Keratinocyte (primary cell): ENCODE data around the gene RGS10. TPM values are rescaled to one million over a fixed set of nuclear protein-coding genes. Genes with fewer than 3 reads are reported as not detected.

Source experiments
- DNase-seq: peaks from one replicate; pipeline ENCODE4 v3.0.0-alpha.2; 2011; ENCODE audit warnings: low read depth, missing footprints, low spot score
- FAIRE-seq: peaks from 2 replicates; lab custom pipeline; 2011; peaks lifted over from hg19 to GRCh38; lab: Jason Lieb, UNC
- H2AFZ ChIP-seq: 2 replicates; pipeline ENCODE4 v1.6.0; 2012; ENCODE audit warnings: low read length, control low read depth, inconsistent platforms; ENCODE audit not compliant: control insufficient read depth
- H3K27ac ChIP-seq: 2 replicates; pipeline ENCODE4 v1.5.1; 2011; ENCODE audit warnings: low read length; ENCODE audit not compliant: control insufficient read depth, insufficient read depth
- H3K27me3 ChIP-seq: 3 replicates; pipeline ENCODE4 v1.6.0; 2011; ENCODE audit warnings: low read length; ENCODE audit not compliant: control insufficient read depth, insufficient read depth; ENCODE audit errors: extremely low read depth
- H3K36me3 ChIP-seq, 2 experiments: 2 replicates in 1 of 2; 3 replicates in 1 of 2; pipeline ENCODE4 v1.5.1; 2011; ENCODE audit warnings: low read length in 2 of 2, mild to moderate bottlenecking in 1 of 2; ENCODE audit not compliant: control insufficient read depth in 2 of 2, insufficient read depth in 2 of 2; ENCODE audit errors: extremely low read depth in 1 of 2
- H3K4me1 ChIP-seq: 3 replicates; pipeline ENCODE4 v1.5.1; 2011; ENCODE audit warnings: low read length; ENCODE audit not compliant: control insufficient read depth, insufficient read depth; ENCODE audit errors: extremely low read depth
- H3K4me2 ChIP-seq: 3 replicates; pipeline ENCODE4 v1.6.0; 2011; ENCODE audit warnings: low read depth, low read length; ENCODE audit not compliant: control insufficient read depth, insufficient read depth; ENCODE audit errors: extremely low read depth
- H3K4me3 ChIP-seq, 3 experiments: fragments of 200-600 bp in 1 of 3; sonication (generic) in 1 of 3; 2 replicates in 2 of 3; 3 replicates in 1 of 3; pipeline ENCODE4 v1.5.1; 2011 to 2016; ENCODE audit warnings: low read length in 3 of 3, mild to moderate bottlenecking in 3 of 3, control low read depth in 2 of 3, inconsistent platforms in 1 of 3, low read depth in 1 of 3, mixed read lengths in 1 of 3, mixed run types in 1 of 3, moderate library complexity in 1 of 3; ENCODE audit not compliant: control insufficient read depth in 2 of 3, insufficient read depth in 2 of 3; ENCODE audit errors: extremely low read depth in 1 of 3
- H3K79me2 ChIP-seq: 2 replicates; pipeline ENCODE4 v1.6.0; 2012; ENCODE audit warnings: low read length; ENCODE audit not compliant: control insufficient read depth, insufficient read depth
- H3K9ac ChIP-seq: 3 replicates; pipeline ENCODE4 v1.6.0; 2011; ENCODE audit warnings: low read length; ENCODE audit not compliant: control insufficient read depth, insufficient read depth; ENCODE audit errors: extremely low read depth
- H3K9me1 ChIP-seq: 3 replicates; pipeline ENCODE4 v1.6.0; 2011; ENCODE audit warnings: low read length; ENCODE audit not compliant: control insufficient read depth, insufficient read depth; ENCODE audit errors: extremely low read depth
- H3K9me3 ChIP-seq: 2 replicates; pipeline ENCODE4 v1.5.1; 2012; ENCODE audit warnings: low read depth, low read length; ENCODE audit not compliant: control insufficient read depth
- H4K20me1 ChIP-seq: 3 replicates; pipeline ENCODE4 v1.6.0; 2011; ENCODE audit warnings: low read length; ENCODE audit not compliant: control insufficient read depth, insufficient read depth; ENCODE audit errors: extremely low read depth
- EZH2 ChIP-seq: IDR thresholded peaks from one replicate; pipeline ENCODE4 v1.6.1; 2012; ENCODE audit warnings: inconsistent platforms, mild to moderate bottlenecking, low read length, moderate library complexity
- dilution Hi-C: fragments of 300-500 bp; cut with MboI; formaldehyde crosslinking; loops from one replicate; pipeline ENCODE4 v1.7.0; 2020; ENCODE audit warnings: low sequenced_read_pairs; ENCODE audit not compliant: extremely low pct_ligation_motif_present
- polyA plus RNA-seq, 5 experiments: library from polyadenylated mRNA; depleted of rRNA in 3 of 5; stranded (reverse) in 3 of 5; stranded (forward) in 1 of 5; unstranded in 1 of 5; fragments of >200 nt; gene quantifications; 1 replicate in 1 of 5; 2 replicates in 3 of 5; 3 replicates in 1 of 5; pipeline versions ENCODE4 v1.2.1 to v1.2.3, GENCODE V29; 2011 to 2012; ENCODE audit warnings: missing spikeins in 2 of 5, low read depth in 1 of 5, low replicate concordance in 1 of 5
- TF ChIP-seq, protein P1 (sequence below), 3 experiments: IDR thresholded peaks in 1 of 3; conservative IDR thresholded peaks in 1 of 3; optimal IDR thresholded peaks in 1 of 3; 2 replicates in 2 of 3; 3 replicates in 1 of 3; pipeline versions ENCODE3 to v1.5.1; 2011; ENCODE audit warnings: low read length in 3 of 3, mild to moderate bottlenecking in 3 of 3, moderate library complexity in 2 of 3, control low read depth in 1 of 3, inconsistent platforms in 1 of 3; ENCODE audit not compliant: insufficient read depth in 2 of 3; ENCODE audit errors: extremely low read depth in 1 of 3

RGS10 gene
- polyA plus RNA-seq, 1 donor (not counting 4 experiments of a cell fraction or from before 2014, with no cell fraction given): 87.8 TPM

DNA sequence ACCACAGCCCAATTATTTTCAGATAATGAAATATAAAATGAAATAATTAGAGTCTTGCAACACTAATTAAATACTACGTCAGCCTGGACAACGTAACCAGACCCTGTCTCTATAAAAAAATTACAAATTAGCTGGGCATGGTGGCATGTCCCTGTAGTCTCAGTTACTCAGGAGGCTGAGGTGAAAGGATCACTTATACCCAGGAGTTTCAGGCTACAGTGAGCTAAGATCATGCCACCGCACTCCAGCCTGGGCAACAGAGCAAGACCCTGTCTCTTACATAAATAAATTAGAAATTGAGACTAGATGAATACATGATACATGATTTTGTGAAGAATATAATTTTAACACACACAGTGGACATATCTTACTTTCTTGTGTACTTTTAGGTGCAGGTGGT lies 35.8 kb upstream of the RGS10 start:
- Histone ChIP-seq H3K9me3 (no peaks in the 10 kb centered on the region), H3K27ac (no peak overlapping the region), H3K27me3 (no peaks in the 10 kb centered on the region), H3K36me3 (peaks cover 19 to 21% of the 10 kb centered on the region in 2 experiments), H3K4me1 (peaks cover 4% of the 10 kb centered on the region), H4K20me1 (no peaks in the 10 kb centered on the region), H3K4me2 (no peak overlapping the region), H3K9me1 (no peaks in the 10 kb centered on the region), H3K79me2 (peaks cover 14% of the 10 kb centered on the region), H3K9ac (no peak overlapping the region), H2AFZ (no peak overlapping the region), H3K4me3 (no peak overlapping the region)
- DNase-seq (no peak), FAIRE-seq (no peak)
- dilution Hi-C loops: no loop called here
- no peak for TF ChIP-seq EZH2
- TF ChIP-seq, protein P1, sequence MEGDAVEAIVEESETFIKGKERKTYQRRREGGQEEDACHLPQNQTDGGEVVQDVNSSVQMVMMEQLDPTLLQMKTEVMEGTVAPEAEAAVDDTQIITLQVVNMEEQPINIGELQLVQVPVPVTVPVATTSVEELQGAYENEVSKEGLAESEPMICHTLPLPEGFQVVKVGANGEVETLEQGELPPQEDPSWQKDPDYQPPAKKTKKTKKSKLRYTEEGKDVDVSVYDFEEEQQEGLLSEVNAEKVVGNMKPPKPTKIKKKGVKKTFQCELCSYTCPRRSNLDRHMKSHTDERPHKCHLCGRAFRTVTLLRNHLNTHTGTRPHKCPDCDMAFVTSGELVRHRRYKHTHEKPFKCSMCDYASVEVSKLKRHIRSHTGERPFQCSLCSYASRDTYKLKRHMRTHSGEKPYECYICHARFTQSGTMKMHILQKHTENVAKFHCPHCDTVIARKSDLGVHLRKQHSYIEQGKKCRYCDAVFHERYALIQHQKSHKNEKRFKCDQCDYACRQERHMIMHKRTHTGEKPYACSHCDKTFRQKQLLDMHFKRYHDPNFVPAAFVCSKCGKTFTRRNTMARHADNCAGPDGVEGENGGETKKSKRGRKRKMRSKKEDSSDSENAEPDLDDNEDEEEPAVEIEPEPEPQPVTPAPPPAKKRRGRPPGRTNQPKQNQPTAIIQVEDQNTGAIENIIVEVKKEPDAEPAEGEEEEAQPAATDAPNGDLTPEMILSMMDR (optimal IDR thresholded peaks at IDR 0.05 in 1 of 3, IDR thresholded peaks at IDR 0.05 in 1 of 3, conservative IDR thresholded peaks at IDR 0.05 in 1 of 3; ENCODE audit: extremely low read depth in 1 of 3, insufficient read depth in 2 of 3, low read length in 3 of 3): no peak

DNA sequence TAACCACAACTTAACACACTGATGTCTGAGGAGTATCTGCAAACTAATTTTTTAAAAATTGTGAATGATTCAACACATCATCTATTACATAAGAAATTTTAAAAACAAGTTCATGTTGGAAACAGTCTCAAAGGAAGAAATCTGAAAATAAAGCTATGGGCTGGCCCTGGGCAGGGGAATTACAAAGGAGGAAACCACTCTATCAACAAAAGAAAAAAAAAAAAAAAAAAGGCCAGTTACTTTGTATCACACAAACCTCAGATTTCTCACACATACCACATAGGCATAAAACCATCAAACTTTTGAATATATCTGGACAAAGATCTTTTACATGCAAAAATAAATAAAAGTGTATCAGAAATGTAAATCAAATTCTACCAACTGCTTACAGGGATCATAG lies 33.5 kb upstream of the RGS10 start:
- Histone ChIP-seq H2AFZ (no peak overlapping the region), H3K27ac (no peak overlapping the region), H3K4me1 (peaks cover 4% of the 10 kb centered on the region), H3K79me2 (no peaks in the 10 kb centered on the region), H3K36me3 (peaks cover 16% of the 10 kb centered on the region in 2 experiments), H3K4me3 (no peak overlapping the region), H3K9me1 (no peaks in the 10 kb centered on the region), H3K9me3 (no peaks in the 10 kb centered on the region), H3K4me2 (no peak overlapping the region), H3K27me3 (no peaks in the 10 kb centered on the region), H3K9ac (no peak overlapping the region), H4K20me1 (no peaks in the 10 kb centered on the region)
- TF ChIP-seq, protein P1 (optimal IDR thresholded peaks at IDR 0.05 in 1 of 3, IDR thresholded peaks at IDR 0.05 in 1 of 3, conservative IDR thresholded peaks at IDR 0.05 in 1 of 3; ENCODE audit: extremely low read depth in 1 of 3, insufficient read depth in 2 of 3, low read length in 3 of 3): no peak
- TF ChIP-seq EZH2: no peak
- FAIRE-seq (no peak), DNase-seq (no peak)
- dilution Hi-C loops: no loop called here
